ENCODE results near the gene SNAP25.

DNA sequence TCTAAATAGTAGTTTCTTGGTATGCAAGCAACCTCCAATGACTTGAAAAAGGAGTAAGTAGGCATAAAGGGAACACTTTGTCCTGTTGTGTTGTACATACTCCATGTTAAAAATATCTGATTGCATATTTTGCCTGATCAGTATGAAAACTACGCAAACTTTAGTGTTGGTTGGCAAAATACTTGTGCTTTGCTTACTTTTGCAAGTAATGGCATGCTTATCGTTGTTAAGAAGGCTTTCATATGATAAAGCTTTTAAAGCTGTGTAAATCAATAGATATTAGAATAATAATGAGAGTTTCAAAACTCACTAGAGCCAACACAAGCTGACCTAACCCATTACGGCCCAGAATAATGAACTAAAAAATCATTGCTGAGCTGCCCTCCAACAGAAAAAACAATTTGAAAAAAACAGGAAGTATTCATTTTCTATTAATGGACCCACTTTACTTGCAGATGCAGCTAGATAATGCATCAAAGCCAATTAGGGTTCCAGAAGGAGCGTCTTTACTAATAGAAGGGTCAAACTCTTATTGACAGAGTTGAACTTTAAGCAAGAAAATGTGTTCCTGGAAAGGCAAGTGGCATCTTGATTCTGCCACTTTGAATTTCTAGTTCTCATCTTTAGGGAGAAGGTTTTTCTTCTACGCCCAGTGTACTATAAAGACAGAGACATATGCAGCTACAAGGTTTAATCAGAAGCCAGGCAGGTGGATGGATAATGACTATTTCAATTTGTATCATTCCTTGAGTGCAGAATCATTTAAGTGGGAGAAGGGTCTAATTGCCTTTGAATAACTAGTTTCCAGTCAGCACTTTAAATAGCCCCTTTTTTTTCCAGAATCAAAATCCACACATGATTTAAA is 82.2 kb downstream of the SNAP25 start:
- no peak for TF ChIP-seq CTCF (IDR thresholded peaks at IDR 0.05)
- no peak for TF ChIP-seq POLR2A (IDR thresholded peaks at IDR 0.05; ENCODE audit: low read depth)

All from esophagus muscularis mucosa (tissue), 3 donors.